Spleen (tissue), 11 donors: ENCODE results near the gene SLC34A3. TPM values are rescaled to one million over a fixed set of nuclear protein-coding genes. Genes with fewer than 3 reads are reported as not detected.

ENCODE experiments used
- DNase-seq: peaks from one replicate; pipeline ENCODE4 v3.0.0-alpha.2; 2020
- H3K27ac ChIP-seq, 8 donors: fragments of 200-600 bp; sonication (generic) in 7 of 8; 1 replicate in 4 of 8; 2 replicates in 4 of 8; pipeline versions ENCODE4 v1.5.0 to v1.8.0; 2016 to 2021; ENCODE audit warnings: inconsistent platforms in 4 of 8, mild to moderate bottlenecking in 4 of 8, moderate library complexity in 1 of 8
- H3K27me3 ChIP-seq, 7 donors: fragments of 200-600 bp; sonication (generic) in 6 of 7; replicated peaks in 1 of 7; 1 replicate in 4 of 7; 2 replicates in 3 of 7; pipeline versions ENCODE4 v1.5.0 to v1.8.0; 2016 to 2021; ENCODE audit warnings: inconsistent platforms in 3 of 7, mild to moderate bottlenecking in 1 of 7
- H3K36me3 ChIP-seq, 6 donors: fragments of 200-600 bp; sonication (generic) in 5 of 6; 1 replicate in 4 of 6; 2 replicates in 2 of 6; pipeline versions ENCODE4 v1.5.0 to v1.8.0; 2016 to 2021; ENCODE audit warnings: inconsistent platforms in 2 of 6
- H3K4me1 ChIP-seq, 6 donors: fragments of 200-600 bp; sonication (generic) in 5 of 6; 1 replicate in 3 of 6; 2 replicates in 3 of 6; pipeline versions ENCODE4 v1.5.0 to v1.8.0; 2016 to 2021; ENCODE audit warnings: inconsistent platforms in 3 of 6
- H3K4me3 ChIP-seq, 8 donors: fragments of 200-600 bp; sonication (generic) in 7 of 8; 1 replicate in 4 of 8; 2 replicates in 4 of 8; pipeline versions ENCODE4 v1.5.0 to v1.8.0; 2016 to 2021; ENCODE audit warnings: inconsistent platforms in 4 of 8, mild to moderate bottlenecking in 4 of 8, moderate library complexity in 2 of 8
- H3K9me3 ChIP-seq, 8 donors: fragments of 200-600 bp; sonication (generic) in 7 of 8; 1 replicate in 4 of 8; 2 replicates in 4 of 8; pipeline versions ENCODE4 v1.5.0 to v1.8.0; 2016 to 2021; ENCODE audit warnings: inconsistent platforms in 4 of 8
- POLR2A ChIP-seq, 3 donors: fragments of 450-650 bp; IDR thresholded peaks; one replicate each; pipeline ENCODE4 v1.5.1; 2017; ENCODE audit warnings: antibody characterized with exemption in 3 of 3, mild to moderate bottlenecking in 1 of 3
- POLR2AphosphoS5 ChIP-seq, 3 donors: sonication (generic); formaldehyde crosslinking; IDR thresholded peaks; one replicate each; pipeline ENCODE4 v1.5.1; 2017; ENCODE audit warnings: antibody characterized with exemption in 3 of 3
- WGBS, 5 donors: extraction: QIAGEN DNeasy Blood & Tissue Kit in 3 of 5; methylation state at CpG; one replicate each; pipeline versions ENCODE4 v1.1.5 to v1.1.7; 2013 to 2018; 5-methylcytosine and 5-hydroxymethylcytosine counted together
- intact Hi-C: fragments of 100-400 bp; cut with DNase I; formaldehyde crosslinking; loops from one replicate; pipeline ENCODE4 v1.15.0; 2023; ENCODE audit warnings: low total_unique reads
- polyA plus RNA-seq, 3 donors: library from polyadenylated mRNA; stranded (reverse); fragments of 200-250 nt; gene quantifications; one replicate each; pipeline ENCODE4 v1.2.1, GENCODE V29; 2013
- total RNA-seq, 7 donors: library from RNA; depleted of rRNA in 3 of 7; stranded (reverse); fragments of >200 nt in 3 of 7; fragmentation: NEBNext Ultra II Directional in 4 of 7; extraction: Animal tissue kit (Norgen Biotek cat#: 25700) in 4 of 7; gene quantifications; one replicate each; pipeline versions ENCODE4 v1.1.0 to v1.2.1, GENCODE V29; 2016 to 2021
- TF ChIP-seq, protein P1 (sequence below), 11 experiments: fragments of 200-600 bp in 7 of 11; fragments of 450-650 bp in 4 of 11; sonication (generic) in 4 of 11; IDR thresholded peaks in 8 of 11; conservative IDR thresholded peaks in 3 of 11; 1 replicate in 7 of 11; 2 replicates in 4 of 11; pipeline versions ENCODE4 v1.4.0 to v1.8.0; 2016 to 2021; ENCODE audit warnings: antibody characterized with exemption in 11 of 11, inconsistent platforms in 4 of 11, mild to moderate bottlenecking in 1 of 11
- donor health status: healthy with polysubstance abuse.
- donor health status: DM: no; HTN: no; CAD: no; lungs with moderate emphysema.
- donor health status: DM: no; HTN: no; CAD: no.
- donor health status: Bipolar disorder and iron deficiency.
- donor health status: healthy.
- donor health status: DM: no; HTN: no; CAD: no.
- donor health status: DM: yes; HTN: yes; CAD: no.

SLC34A3 gene
- total and polyA plus RNA-seq, 10 donors, result not detected

GRCh38 chr9:137228968-137229896 is 1.5 kb upstream of the SLC34A3 start:
- TF ChIP-seq POLR2A (IDR thresholded peaks at IDR 0.05) (no peak), POLR2AphosphoS5 (IDR thresholded peaks at IDR 0.05) (no peak)
- TF ChIP-seq, protein P1, sequence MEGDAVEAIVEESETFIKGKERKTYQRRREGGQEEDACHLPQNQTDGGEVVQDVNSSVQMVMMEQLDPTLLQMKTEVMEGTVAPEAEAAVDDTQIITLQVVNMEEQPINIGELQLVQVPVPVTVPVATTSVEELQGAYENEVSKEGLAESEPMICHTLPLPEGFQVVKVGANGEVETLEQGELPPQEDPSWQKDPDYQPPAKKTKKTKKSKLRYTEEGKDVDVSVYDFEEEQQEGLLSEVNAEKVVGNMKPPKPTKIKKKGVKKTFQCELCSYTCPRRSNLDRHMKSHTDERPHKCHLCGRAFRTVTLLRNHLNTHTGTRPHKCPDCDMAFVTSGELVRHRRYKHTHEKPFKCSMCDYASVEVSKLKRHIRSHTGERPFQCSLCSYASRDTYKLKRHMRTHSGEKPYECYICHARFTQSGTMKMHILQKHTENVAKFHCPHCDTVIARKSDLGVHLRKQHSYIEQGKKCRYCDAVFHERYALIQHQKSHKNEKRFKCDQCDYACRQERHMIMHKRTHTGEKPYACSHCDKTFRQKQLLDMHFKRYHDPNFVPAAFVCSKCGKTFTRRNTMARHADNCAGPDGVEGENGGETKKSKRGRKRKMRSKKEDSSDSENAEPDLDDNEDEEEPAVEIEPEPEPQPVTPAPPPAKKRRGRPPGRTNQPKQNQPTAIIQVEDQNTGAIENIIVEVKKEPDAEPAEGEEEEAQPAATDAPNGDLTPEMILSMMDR (IDR thresholded peaks at IDR 0.05 in 8 of 11, conservative IDR thresholded peaks at IDR 0.05 in 3 of 11), result no peak
- Histone ChIP-seq H3K4me1 (peaks cover 0 to 22% (median 11%) of the 10 kb centered on the region in 6 donors), H3K36me3 (no peaks in the 10 kb centered on the region), H3K27me3 (peaks cover 0 to 74% (median 41%) of the 10 kb centered on the region in 7 donors), H3K27ac (no peak overlapping the region), H3K9me3 (no peaks in the 10 kb centered on the region), H3K4me3 (no peak overlapping the region)
- 70 to 81% (median 72%) methylated on average over 24 to 27 of the region's 27 CpGs for WGBS, 5 donors
- intact Hi-C loops, result no loop called here
- DNase-seq, result no peak

- H3K4me3 ChIP-seq, result no peak overlapping the region
- no peak for DNase-seq
- TF ChIP-seq POLR2AphosphoS5 (IDR thresholded peaks at IDR 0.05), result no peak
- no peak for TF ChIP-seq POLR2A (IDR thresholded peaks at IDR 0.05)
- TF ChIP-seq, protein P1 (IDR thresholded peaks at IDR 0.05 in 8 of 11, conservative IDR thresholded peaks at IDR 0.05 in 3 of 11), result no peak
- no peaks in the 10 kb centered on the region for H3K36me3 ChIP-seq
- intact Hi-C loops, result no loop called here
- peaks cover 0 to 22% (median 14%) of the 10 kb centered on the region in 6 donors for H3K4me1 ChIP-seq
- H3K27ac ChIP-seq, result no peak overlapping the region
- peaks cover 0 to 83% (median 45%) of the 10 kb centered on the region in 7 donors for H3K27me3 ChIP-seq
- H3K9me3 ChIP-seq, result no peaks in the 10 kb centered on the region
- WGBS, 5 donors, result 45 to 67% (median 62%) methylated on average over 8 to 31 of the region's 31 CpGs
Measured at GRCh38 chr9:137229903-137230704, 597 bp upstream of the SLC34A3 start.

GRCh38 chr9:137231372-137232039 is 805 bp downstream of the SLC34A3 start:
- H3K4me3 ChIP-seq, result no peak overlapping the region
- H3K27ac ChIP-seq, result no peak overlapping the region
- 83 to 93% (median 84%) methylated on average over 13 to 23 of the region's 23 CpGs for WGBS, 5 donors
- no peaks in the 10 kb centered on the region for H3K9me3 ChIP-seq
- TF ChIP-seq, protein P1 (IDR thresholded peaks at IDR 0.05 in 8 of 11, conservative IDR thresholded peaks at IDR 0.05 in 3 of 11), result no peak
- TF ChIP-seq POLR2AphosphoS5 (IDR thresholded peaks at IDR 0.05) (no peak), POLR2A (IDR thresholded peaks at IDR 0.05) (no peak)
- intact Hi-C loops, result no loop called here
- peaks cover 0 to 92% (median 45%) of the 10 kb centered on the region in 7 donors for H3K27me3 ChIP-seq
- peaks cover 10 to 34% (median 28%) of the 10 kb centered on the region in 6 donors for H3K4me1 ChIP-seq
- no peaks in the 10 kb centered on the region for H3K36me3 ChIP-seq
- DNase-seq, result no peak
